Thymus (tissue), 11 donors: ENCODE results near the gene PARD3. TPM values are rescaled to one million over a fixed set of nuclear protein-coding genes. Genes with fewer than 3 reads are reported as not detected.
A peak's percentile ranks its signal among the peaks of the same experiment; 100 is the strongest.
"Not testable (repeated sequence)": the region's sequence is repeated elsewhere in the genome, so short reads cannot be mapped to it uniquely, and the experiment has no call there.

ENCODE experiments used
- DNase-seq, 9 donors: peaks; one replicate each; pipeline ENCODE4 v3.0.0-alpha.2; 2013; ENCODE audit warnings: low spot score in 9 of 9, low read depth in 6 of 9, missing footprints in 1 of 9
- H3K27ac ChIP-seq, 2 donors: one replicate each; pipeline ENCODE4 v1.5.1; 2013; ENCODE audit warnings: control low read depth in 1 of 2, low read depth in 1 of 2, low read length in 1 of 2, mild to moderate bottlenecking in 1 of 2, moderate library complexity in 1 of 2
- H3K27me3 ChIP-seq, 2 donors: one replicate each; pipeline ENCODE4 v1.5.1; 2013; ENCODE audit warnings: low read length in 1 of 2; ENCODE audit not compliant: control insufficient read depth in 2 of 2, insufficient read depth in 1 of 2
- H3K36me3 ChIP-seq, 2 donors: one replicate each; pipeline ENCODE4 v1.5.1; 2013; ENCODE audit warnings: low read length in 1 of 2, mild to moderate bottlenecking in 1 of 2, moderate library complexity in 1 of 2; ENCODE audit not compliant: control insufficient read depth in 2 of 2, insufficient read depth in 2 of 2
- H3K4me1 ChIP-seq, 2 donors: one replicate each; pipeline ENCODE4 v1.5.1; 2013; ENCODE audit warnings: low read length in 2 of 2; ENCODE audit not compliant: control insufficient read depth in 2 of 2, insufficient read depth in 2 of 2
- H3K4me3 ChIP-seq, 2 donors: one replicate each; pipeline ENCODE4 v1.5.1; 2013; ENCODE audit warnings: low read length in 2 of 2, control low read depth in 1 of 2, mild to moderate bottlenecking in 1 of 2
- H3K9me3 ChIP-seq, 2 donors: one replicate each; pipeline ENCODE4 v1.5.1; 2013; ENCODE audit warnings: low read length in 1 of 2, mild to moderate bottlenecking in 1 of 2; ENCODE audit not compliant: control insufficient read depth in 2 of 2, insufficient read depth in 1 of 2
- WGBS: extraction: QIAGEN DNeasy Blood & Tissue Kit; methylation state at CpG from one replicate; pipeline ENCODE4 v1.1.7; 2013; 5-methylcytosine and 5-hydroxymethylcytosine counted together
- polyA plus RNA-seq: library from polyadenylated mRNA; stranded (reverse); fragments of 200-250 nt; gene quantifications from one replicate; pipeline ENCODE4 v1.2.3, GENCODE V29; 2013
- total RNA-seq: library from RNA; stranded (reverse); fragments of 120-200 nt; gene quantifications from one replicate; pipeline ENCODE4 v1.2.4, GENCODE V29; 2013
- donor health status: healthy.

Gene PARD3
- total and polyA plus RNA-seq, 2 donors: 13.3 to 23.5 TPM

GRCh38 chr10:34850558-34850957, 35.5 kb upstream of the PARD3 start:
- no peak for DNase-seq
- Histone ChIP-seq H3K9me3 (no peaks in the 10 kb centered on the region), H3K4me3 (no peak overlapping the region), H3K27ac (no peak overlapping the region), H3K27me3 (no peaks in the 10 kb centered on the region), H3K36me3 (no peaks in the 10 kb centered on the region), H3K4me1 (no peaks in the 10 kb centered on the region)
- 93% methylated on average over 3 of the region's 3 CpGs for WGBS

DNA sequence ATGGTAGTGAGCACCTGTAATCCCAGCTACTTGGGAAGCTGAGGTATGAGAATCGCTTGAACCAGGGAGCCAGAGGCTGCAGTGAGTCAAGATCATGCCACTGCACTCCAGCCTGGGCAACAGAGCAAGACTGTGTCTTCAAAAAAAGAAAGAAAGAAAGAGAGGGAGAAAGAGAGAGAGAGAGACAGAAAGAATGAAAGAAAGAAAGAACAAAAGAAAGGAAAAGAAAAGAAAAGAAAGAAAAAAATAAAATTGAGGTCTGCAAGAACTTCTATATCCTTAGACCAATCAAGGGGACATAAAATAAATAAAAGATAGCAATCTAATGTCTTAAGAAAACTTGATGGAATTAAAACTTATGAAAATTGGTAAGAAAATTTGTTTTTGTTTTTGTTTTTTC, 34.9 kb upstream of the PARD3 start:
- no peaks in the 10 kb centered on the region for H3K4me1 ChIP-seq
- DNase-seq: no peak
- no peaks in the 10 kb centered on the region for H3K9me3 ChIP-seq
- no peaks in the 10 kb centered on the region for H3K36me3 ChIP-seq
- 98% methylated on average over 1 of the region's 1 CpG for WGBS
- no peaks in the 10 kb centered on the region for H3K27me3 ChIP-seq
- H3K4me3 ChIP-seq: no peak overlapping the region
- no peak overlapping the region for H3K27ac ChIP-seq

- H3K36me3 ChIP-seq: no peaks in the 10 kb centered on the region
- H3K27me3 ChIP-seq: no peaks in the 10 kb centered on the region
- no peak overlapping the region for H3K27ac ChIP-seq
- no peaks in the 10 kb centered on the region for H3K9me3 ChIP-seq
- no peaks in the 10 kb centered on the region for H3K4me1 ChIP-seq
- DNase-seq: no peak
- no peak overlapping the region for H3K4me3 ChIP-seq
- WGBS: 95% methylated on average over 2 of the region's 2 CpGs
Measured at GRCh38 chr10:34845070-34845469, 30.0 kb upstream of the PARD3 start.

DNA sequence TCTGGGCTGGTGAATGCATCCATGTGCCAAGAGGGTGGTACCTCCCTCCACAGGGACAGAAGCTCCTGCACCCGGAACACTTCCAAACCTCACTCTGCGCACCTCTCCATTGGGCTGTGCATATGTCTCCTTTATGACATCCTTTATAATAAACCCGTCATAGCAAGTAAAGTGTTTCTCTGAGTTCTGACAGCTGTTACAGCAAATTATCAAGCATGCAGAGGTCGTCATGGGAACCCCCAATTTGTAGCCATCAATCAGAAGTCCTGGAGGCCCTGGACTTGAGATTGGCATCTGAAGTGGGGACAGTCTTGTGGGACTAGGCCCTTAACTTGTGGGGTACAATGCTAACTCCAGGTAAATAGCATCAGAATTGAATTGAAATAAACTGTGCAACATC, 29.4 kb upstream of the PARD3 start:
- H3K9me3 ChIP-seq: no peaks in the 10 kb centered on the region
- no peak overlapping the region for H3K4me3 ChIP-seq
- H3K27ac ChIP-seq: no peak overlapping the region
- no peaks in the 10 kb centered on the region for H3K4me1 ChIP-seq
- DNase-seq: no peak
- WGBS: 93% methylated on average over 4 of the region's 4 CpGs
- no peaks in the 10 kb centered on the region for H3K27me3 ChIP-seq
- no peaks in the 10 kb centered on the region for H3K36me3 ChIP-seq

- H3K36me3 ChIP-seq, H3K27ac ChIP-seq, H3K27me3 ChIP-seq, DNase-seq, H3K4me1 ChIP-seq, H3K4me3 ChIP-seq, H3K9me3 ChIP-seq: not testable (repeated sequence)
- WGBS: 99% methylated on average over 5 of the region's 5 CpGs
Measured at GRCh38 chr10:34843470-34843869, 28.4 kb upstream of the PARD3 start.

DNA sequence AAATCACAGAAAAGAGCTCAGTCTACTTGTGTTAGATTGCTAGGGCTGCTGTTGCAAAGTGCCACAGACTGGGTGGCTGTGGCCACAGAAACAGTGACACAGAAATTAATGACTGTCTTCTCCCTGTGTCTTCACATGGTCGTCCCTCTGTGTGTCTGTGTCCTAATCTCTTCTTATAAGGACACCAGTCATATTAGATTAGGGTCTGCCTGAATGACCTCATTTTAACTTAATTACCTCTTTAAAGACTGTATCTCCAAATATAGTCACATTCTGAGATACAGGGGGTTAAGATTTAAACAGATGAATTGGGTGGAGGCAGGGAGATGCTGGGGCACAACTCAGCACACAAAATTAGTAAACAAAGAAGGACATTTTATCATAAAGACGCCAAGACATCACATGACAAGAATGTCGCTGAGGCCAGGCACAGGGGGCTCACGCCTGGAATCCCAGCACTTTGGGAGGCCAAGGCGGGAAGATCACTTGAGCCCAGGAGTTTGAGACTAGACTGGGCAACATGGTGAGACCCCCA, 23.3 kb upstream of the PARD3 start:
- no peaks in the 10 kb centered on the region for H3K4me1 ChIP-seq
- no peak overlapping the region for H3K4me3 ChIP-seq
- DNase-seq: no peak
- no peak overlapping the region for H3K27ac ChIP-seq
- no peaks in the 10 kb centered on the region for H3K27me3 ChIP-seq
- WGBS: 94% methylated on average over 5 of the region's 5 CpGs
- H3K9me3 ChIP-seq: no peaks in the 10 kb centered on the region
- no peaks in the 10 kb centered on the region for H3K36me3 ChIP-seq

DNA sequence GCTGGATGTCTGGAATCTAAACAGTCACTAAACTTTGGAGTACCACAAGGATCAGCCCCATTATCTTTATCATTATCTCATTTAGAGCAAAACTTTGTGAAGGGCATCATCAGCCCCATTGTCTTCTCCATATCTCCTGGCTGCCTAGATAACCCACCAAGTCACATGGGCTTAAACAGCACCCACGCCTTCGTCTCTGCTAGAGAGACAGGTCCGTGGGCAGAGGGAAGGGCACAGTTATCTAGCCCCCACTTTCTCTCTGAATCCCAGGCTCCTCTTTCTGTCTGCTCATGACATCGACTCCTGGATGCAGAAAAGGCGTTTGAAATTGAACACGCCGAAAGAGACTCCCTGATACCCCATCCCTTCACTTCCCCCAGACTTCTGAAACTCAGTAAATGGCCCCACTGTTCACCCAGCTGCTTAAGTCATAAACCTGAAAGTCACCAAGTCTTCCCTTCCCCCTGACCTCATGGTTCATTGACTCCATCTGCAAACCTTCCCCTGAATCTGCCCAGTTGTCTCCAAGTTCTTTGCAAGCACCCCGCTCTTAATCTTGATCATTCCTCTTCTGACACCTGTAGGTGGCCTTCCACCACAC, 20.9 kb upstream of the PARD3 start:
- Histone ChIP-seq H3K4me1 (no peaks in the 10 kb centered on the region), H3K36me3 (no peaks in the 10 kb centered on the region), H3K9me3 (no peaks in the 10 kb centered on the region), H3K4me3 (no peak overlapping the region), H3K27ac (no peak overlapping the region), H3K27me3 (no peaks in the 10 kb centered on the region)
- 95% methylated on average over 8 of the region's 8 CpGs for WGBS
- DNase-seq: no peak

GRCh38 chr10:34834274-34834673, 19.2 kb upstream of the PARD3 start:
- H3K4me1 ChIP-seq: peaks cover 3 to 8% of the 10 kb centered on the region in 2 donors
- no peaks in the 10 kb centered on the region for H3K36me3 ChIP-seq
- no peak overlapping the region for H3K27ac ChIP-seq
- DNase-seq: no peak
- H3K4me3 ChIP-seq: no peak overlapping the region
- H3K27me3 ChIP-seq: no peaks in the 10 kb centered on the region
- H3K9me3 ChIP-seq: no peaks in the 10 kb centered on the region
- 83% methylated on average over 5 of the region's 5 CpGs for WGBS

DNA sequence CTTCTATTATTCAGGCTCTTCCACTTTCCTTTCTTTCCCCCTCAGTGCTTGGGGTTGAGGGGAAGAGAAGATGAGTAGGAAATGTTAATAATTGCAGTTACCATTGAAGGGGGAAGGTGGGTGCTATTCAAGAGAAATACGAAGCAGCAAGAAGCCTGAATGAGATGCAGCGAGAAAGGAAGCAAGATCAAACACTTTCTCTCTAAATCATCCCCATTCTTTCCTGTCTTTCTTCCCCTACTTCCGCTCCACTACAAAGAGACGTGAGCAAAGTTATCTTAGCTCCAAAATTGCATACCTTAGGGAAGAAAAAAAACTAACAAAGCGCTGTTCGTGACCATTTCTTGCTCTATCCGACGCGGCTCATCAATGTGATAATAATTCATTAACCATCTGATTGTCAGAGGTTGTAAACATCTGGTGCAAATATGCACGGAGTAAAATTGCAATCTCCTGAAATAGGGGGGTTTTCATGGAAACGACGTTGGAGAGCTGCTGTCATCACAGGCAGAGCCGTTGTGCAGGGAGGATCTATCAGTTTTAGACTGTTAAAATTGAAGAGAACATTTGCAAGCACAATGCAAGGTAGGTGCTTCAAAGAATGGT, 15.2 kb upstream of the PARD3 start:
- H3K36me3 ChIP-seq: no peaks in the 10 kb centered on the region
- H3K4me3 ChIP-seq: no peak overlapping the region
- peak in 2 of 9 donors; percentile 35 to 58 for DNase-seq
- H3K4me1 ChIP-seq: peaks cover 3 to 8% of the 10 kb centered on the region in 2 donors
- no peaks in the 10 kb centered on the region for H3K27me3 ChIP-seq
- no peaks in the 10 kb centered on the region for H3K9me3 ChIP-seq
- WGBS: 16% methylated on average over 13 of the region's 13 CpGs
- no peak overlapping the region for H3K27ac ChIP-seq
